GM12872 (cell line): ENCODE data around the gene TBCD.

Experiments
- CTCF ChIP-seq: IDR thresholded peaks from 3 replicates; pipeline ENCODE4 v1.5.1; 2011; ENCODE audit warnings: low read depth, mild to moderate bottlenecking, low read length, moderate library complexity; ENCODE audit not compliant: insufficient read depth

The TBCD gene

DNA sequence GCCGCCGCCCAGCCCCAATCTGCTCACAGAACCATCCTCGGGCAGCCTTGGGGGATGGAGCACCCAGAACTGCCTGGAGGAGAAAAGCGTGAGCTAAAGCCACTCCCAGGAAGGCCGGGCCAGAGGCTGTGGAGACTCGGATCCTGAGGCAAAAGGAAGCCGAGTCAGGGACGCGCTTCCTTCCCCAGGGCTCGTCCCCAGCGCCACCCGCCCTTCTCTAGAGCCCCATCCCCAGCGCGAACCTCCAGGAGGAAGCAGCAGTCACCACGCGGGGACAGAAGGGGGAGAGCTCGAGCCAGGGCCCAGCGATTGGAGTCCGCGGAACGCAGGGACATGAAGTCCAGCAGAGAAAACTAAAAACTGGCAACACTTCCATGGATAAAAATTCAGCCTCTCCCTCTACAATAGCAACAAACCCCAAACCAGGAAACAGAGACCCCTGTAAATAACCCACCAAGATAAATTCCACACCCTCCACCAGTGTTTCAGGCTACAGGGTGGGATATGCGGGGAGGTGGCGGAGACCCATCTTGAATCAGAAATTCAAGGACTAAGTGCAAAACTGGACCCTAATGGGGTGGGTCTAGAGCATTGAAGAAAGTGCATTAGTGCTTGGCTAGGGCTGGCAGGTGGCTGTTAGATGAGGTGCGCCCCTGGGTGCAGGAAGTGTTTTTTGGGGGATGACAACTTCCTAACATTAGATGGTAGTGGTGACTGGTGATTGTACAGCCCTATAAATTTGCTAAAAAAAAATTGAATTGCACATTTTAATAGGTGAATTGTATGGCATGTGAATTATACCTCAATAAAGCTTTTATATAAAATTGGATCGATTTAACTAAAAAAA, 211.5 kb downstream of the TBCD start:
- TF ChIP-seq CTCF: peak; percentile 61

DNA sequence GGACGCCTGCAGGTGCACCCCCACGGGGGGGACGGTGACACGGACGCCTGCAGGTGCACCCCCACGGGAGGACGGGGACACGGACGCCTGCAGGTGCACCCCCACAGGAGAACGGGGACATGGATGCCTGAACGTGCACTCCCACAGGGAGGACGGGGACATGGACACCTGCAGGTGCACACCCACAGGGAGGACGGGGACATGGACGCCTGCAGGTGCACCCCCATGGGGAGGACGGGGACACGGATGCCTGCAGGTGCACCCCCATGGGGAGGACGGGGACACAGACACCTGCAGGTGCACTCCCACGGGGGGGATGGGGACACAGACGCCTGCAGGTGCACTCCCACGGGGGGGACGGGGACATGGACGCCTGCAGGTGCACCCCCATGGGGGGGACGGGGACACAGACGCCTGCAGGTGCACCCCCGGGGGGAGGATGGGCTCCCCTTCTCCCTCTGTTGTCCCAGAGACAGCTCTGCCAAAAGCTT, 213.0 kb downstream of the TBCD start:
- TF ChIP-seq CTCF: no peak

- TF ChIP-seq CTCF: no peak
These were observed 213.5 kb downstream of the TBCD start for GRCh38 chr17:82965371-82965770.

GRCh38 chr17:82966415-82966814, 214.6 kb downstream of the TBCD start:
- no peak for TF ChIP-seq CTCF

DNA sequence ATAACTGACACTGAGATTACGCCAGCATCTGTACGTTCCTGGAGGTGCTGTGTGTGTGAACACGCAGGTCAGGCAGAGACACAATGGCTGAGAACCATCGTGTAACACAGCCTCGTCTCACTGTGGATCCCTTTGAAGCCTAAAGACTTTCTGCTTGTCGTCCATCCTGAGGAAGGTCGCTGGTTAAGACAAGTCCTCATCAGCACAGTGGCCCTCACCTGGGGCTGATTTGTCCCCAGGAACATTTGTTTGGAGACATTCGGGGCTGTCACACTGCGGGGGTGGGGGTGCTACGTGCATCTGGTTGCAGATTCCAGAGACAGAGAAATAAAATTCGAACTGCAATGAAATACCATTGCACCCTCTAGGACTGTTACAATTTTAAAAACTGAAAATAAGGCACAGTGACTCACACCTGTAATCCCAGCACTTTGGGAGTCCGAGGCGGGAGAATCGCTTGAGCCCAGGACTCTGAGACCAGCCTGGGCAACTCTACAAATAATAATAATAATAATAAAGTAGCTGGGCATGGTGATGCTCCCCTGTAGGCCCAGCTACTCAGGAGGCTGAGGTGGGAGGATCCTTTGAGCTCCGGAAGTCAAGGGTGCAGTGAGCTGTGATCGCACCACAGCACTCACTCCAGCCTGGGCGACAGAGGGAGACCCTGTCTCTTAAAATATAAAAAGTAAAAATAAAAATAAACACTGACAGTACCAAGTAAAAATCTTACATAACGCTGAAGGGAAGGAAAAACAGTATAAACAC, 215.6 kb downstream of the TBCD start:
- TF ChIP-seq CTCF: no peak

DNA sequence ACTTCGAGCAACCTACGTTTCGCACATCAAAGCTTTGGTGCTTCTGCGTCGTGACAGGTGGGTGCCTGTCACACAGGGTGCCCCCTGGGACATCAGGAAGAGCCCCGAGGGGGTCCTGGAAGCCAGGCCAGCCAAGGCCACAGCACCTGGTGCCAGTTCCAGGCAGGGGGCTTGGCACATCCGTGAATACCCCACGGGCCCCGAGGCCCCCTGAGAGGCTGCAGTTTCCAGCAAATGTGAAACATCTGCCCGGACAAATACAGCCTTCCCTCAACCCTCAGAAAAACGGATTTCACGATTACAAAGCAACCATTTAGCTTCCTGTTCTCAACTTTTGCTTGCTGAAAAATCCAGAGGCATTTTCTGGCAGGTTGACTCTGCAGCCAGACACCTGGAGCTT, 218.2 kb downstream of the TBCD start:
- TF ChIP-seq CTCF: no peak

DNA sequence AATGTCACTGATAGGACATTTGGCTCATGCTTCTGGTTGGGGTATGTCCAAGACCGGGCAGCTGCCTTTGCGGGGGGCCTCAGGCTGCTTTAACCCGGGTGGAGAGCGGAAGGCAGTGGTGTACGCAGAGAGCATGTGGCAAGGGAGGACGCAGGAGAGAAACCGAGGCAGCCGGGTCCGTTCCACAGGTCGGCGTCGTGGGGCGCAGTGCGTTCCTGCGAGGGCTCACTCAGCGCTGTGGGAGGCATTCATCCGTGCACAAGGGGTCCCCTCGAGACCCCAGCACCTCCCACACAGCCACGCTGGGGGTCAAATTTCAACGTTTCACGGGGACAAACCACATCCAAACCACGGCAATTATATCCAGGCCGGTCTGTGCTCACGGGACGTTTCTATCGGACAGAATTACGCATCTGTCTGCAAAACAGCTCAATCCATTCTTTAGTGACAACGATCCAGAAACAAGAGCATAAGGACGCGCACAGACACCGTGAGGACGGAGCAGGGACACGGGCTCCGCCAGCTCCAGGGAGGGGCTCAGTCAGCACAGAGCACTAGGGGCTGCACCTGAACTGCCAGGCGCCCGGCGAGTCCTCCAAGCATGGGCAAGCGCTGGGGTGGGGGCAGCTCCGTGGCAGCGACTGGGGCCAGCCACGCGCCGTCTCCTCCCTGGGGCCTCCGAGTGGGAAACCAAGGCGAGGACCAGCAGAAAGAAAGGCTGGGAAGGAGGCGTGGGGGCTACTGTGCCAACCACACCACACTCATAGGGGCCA, 219.1 kb downstream of the TBCD start:
- TF ChIP-seq CTCF: no peak
